ENCODE measurements around the gene PHF19.

The PHF19 gene

DNA sequence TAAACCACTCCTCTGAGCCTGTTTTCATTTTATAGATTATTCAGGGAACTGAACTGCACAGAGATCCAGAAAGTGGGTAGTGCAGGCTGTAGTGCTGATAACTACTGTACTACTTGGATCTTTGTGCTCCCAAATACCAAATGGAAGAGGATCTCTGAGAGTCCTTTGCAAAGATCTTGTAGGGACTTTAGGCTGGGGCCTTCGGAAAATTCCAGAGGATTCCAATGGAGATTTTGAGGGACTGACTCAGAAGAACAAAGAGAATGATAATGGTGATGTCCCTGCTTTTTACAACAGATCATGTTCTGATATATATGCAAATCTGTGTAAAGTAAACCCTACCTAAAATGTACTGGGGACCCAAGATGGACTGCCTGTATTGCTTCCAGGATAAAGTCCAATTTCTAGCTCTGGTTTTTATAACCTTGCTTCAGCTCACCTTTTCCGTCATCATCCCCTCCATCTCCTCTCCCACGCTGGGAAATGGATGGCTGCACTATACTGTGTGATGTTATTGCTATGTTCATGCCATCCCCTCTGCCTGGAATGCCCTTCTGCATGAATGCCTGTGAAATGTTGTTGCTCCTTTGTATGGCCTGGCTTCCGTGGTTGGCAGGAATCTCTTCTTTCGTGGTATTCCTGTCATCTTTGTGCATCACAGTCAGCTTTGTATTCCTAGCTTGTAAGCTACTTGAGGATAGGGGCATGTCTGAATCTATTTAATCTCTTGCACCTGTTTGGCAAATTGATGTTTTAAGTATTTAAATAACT, 24.6 kb downstream of the PHF19 start:
- DNase-seq, result no peak

- no peak for DNase-seq
Measured at GRCh38 chr9:120851449-120851848, 25.5 kb downstream of the PHF19 start.

DNA sequence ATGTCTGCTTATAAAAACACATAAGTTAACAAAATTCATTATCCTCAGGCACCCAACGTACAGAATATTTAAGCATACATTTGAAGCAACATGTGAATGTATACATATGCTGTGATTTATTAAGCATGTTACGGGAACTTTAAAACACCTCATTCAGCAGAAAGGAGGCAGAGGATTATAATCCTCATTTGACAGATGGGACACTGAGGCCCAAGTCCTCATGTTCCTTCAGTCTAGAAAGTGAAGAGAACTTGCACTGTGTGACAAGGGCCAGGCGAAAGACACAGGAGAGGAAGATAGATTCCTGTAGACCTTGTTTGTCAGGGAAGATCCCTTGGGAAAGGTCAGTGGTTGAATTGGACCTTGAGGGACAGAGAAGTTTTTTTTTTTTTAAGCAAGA, 26.7 kb downstream of the PHF19 start:
- no peak for DNase-seq

DNA sequence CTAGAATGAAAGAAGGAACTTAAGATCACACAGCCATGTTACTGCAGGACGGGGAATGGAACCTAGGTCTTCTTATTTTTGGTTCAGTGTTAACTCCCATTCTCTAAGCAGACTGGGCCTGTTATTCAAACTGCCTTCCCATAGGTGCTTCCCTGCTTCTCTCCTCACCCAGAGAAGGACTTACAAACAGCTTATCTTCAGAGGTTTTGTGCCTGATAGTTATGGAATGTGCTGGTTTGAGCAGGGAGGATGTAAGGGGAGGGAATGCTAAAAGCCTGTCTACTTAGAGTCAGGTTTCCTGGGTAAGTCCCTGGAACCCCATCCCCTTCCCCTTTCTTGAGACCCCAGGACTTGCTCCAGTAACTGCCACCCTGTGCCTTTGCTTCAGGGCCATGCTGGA, 30.1 kb downstream of the PHF19 start:
- no peak for DNase-seq

- no peak for DNase-seq
Measured at GRCh38 chr9:120846251-120846889, 30.6 kb downstream of the PHF19 start.

GRCh38 chr9:120845255-120845654, 31.7 kb downstream of the PHF19 start:
- peak; percentile 72 for DNase-seq

GRCh38 chr9:120842685-120843485, 34.1 kb downstream of the PHF19 start, which contains the start of gene PSMD5:
TSS of gene PSMD5 (minus strand) at chr9:120842922. CDS start at chr9:120842909, 13 bp downstream.
- peak; percentile 98 for DNase-seq

- no peak for DNase-seq
Measured at GRCh38 chr9:120841930-120842684, 34.9 kb downstream of the PHF19 start.

DNA sequence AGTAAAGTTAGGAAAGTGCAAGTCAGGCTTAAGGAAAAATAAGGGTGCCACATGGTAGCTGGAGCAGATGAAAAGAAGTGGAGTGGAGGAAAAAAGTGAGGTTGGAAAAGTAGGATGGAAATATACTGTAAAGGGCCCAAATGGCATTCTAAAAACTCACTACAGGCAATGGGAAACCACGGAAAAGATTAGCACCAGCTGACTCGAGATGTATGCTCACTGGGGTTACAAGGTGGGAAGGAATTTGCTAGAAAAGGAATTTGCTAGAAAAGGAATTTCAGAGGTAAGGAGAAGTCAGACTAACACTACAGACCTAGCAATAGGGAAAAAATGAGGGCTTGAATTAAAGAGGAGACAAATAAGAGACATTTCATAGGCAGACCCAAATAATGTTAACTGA, 37.8 kb downstream of the PHF19 start:
- DNase-seq, result no peak

- DNase-seq, result no peak
Measured at GRCh38 chr9:120837921-120838320, 39.1 kb downstream of the PHF19 start.

- no peak for DNase-seq
Measured at GRCh38 chr9:120833325-120833724, 43.7 kb downstream of the PHF19 start.

DNA sequence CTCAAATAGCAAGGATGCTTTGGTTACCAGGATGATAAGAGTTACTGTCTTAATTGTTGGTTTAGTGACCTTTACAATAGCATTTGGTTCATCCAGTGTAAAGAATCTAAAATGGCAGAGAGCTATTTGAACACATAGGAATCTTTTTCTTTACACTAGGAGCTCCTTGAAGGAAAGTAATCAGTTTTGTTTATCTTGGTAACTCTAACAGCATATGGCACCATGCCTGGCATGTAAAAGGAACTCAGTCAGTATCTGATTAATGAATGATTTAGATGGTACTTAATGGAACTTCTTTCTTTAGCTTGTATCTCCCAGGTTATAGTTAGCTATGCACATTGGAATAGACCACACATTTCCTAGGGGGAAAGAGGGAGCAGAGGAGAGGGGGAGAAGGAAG, 44.2 kb downstream of the PHF19 start:
- DNase-seq, result no peak

DNA sequence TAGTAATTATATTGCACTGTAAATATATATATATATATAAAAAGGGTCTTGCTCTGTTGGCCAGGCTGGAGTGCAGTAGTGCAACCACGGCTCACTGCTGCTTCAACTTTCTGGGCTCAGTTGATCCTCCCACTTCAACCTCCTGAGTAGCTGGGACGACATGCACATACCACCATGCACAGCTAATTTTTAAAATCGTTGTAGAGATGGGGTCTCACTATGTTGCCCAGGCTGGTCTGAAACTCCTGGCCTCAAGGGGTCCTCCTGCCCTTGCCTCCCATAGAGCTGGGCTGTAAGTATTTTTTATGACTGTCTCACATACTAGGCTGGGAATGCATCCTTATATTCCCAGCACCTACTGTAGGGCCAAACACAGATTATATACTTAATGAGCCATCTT, 46.1 kb downstream of the PHF19 start:
- no peak for DNase-seq

- no peak for DNase-seq
Measured at GRCh38 chr9:120830151-120830550, 46.8 kb downstream of the PHF19 start.

DNA sequence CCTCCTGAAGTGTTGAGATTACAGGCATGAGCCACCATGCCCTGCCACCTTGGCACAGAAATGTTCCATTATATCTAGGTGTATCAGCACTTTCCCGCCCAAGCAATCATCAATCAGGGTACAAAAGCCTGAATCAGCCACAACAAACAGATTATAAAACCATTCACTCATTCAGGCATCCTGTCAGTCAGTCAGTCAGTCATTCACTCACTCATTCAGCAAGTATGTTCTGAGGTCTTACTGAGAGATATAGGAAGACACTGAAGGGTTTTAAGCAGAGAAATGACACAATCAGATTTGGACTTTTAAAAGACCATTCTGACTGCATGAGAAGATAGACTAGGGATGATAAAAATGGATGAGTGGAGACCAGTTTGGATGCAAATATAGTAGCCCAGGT, 47.3 kb downstream of the PHF19 start:
- DNase-seq, result no peak

- no peak for DNase-seq
Measured at GRCh38 chr9:120820095-120820494, 56.9 kb downstream of the PHF19 start.

DNA sequence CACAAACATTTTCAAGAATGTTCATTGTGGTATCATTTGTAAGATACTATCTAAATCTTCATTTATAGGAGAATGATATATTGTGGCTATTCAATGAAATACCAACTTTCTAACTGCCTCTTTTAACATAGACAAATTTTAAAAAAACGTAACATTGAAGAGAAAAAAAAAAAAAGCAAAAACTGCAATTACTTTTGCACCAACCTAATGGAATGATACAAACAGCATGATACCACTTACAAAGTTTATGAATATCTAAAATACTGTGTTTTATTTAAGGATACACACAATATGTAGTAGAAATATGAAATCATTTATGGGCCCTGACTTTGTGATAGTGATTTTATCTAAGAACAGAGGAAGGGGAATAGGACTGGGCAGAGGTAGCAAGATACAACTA, 58.4 kb downstream of the PHF19 start:
- no peak for DNase-seq

- DNase-seq, result no peak
Measured at GRCh38 chr9:120815075-120815474, 61.9 kb downstream of the PHF19 start.

DNA sequence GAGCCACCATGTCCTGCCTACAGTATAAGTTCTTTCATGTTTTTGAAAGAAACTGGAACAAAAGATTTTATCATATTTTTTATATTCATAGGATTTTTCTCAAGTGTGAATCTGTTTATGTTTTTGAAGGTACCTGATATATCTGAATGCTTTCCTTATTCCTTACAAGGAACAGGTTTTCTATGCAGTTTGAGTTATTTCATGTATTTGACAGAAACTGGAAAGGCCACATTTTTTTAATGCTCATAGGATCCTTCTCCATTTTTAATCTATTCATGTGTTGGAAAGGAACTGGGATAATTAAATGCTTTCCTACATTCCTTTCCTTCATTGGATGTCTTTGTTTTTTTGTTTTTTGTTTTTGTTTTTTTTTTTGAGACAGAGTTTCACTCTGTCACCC, 68.1 kb downstream of the PHF19 start:
- no peak for DNase-seq

DNA sequence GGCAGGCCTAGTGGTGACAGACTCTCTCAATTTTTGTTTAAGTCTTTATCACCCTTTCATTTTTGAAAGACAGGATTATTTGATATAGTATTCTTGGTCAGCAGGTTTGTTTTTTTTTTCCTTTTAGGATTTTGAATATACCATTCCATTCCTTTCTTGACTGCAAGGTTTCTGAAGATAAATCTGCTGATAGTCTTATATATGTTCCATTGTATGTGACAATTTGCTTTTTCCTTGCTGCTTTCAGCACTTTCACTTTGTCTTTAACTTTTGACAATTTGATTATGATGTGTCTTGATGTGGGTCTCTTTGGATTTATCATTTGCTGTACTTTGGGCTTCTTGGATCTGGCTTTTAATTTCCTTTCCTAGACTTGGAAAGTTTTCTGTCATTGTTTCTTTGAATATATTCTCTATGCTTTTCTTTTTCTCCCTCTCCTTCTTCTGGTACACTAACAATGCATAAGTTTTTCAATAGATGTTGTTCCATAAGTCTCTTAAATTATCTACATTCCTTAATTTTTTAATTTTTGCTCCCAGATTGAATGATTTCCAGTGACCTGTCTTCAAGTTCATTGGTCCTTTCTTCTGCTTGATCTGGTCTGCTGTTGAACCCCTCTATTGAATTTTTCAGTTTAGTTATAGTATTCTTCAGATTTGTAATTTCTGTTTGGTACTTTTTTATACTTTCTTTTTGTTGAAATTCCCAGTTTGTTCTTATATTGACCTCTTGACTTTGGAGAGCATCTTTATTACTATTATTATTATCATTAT, 69.2 kb downstream of the PHF19 start:
- DNase-seq, result no peak

Measured in activated CD4-positive, alpha-beta T cell treated with anti-CD3 and anti-CD28 coated beads for 48 hours (primary cell).